Cardiac septum (tissue), 1 donor: ENCODE results near the gene NOMO2. TPM values are rescaled to one million over a fixed set of nuclear protein-coding genes. Genes with fewer than 3 reads are reported as not detected.
"Not testable (repeated sequence)": the region's sequence is repeated elsewhere in the genome, so short reads cannot be mapped to it uniquely, and the experiment has no call there.

Experiments
- DNase-seq: peaks from one replicate; pipeline ENCODE4 v3.0.0-alpha.2; 2020; ENCODE audit warnings: low spot score
- intact Hi-C: fragments of 100-400 bp; cut with DNase I; formaldehyde crosslinking; loops from one replicate; pipeline ENCODE4 v1.14.0; 2022
- long read RNA-seq: library from polyadenylated mRNA; unstranded; transcript quantifications from one replicate; pipeline ENCODE4 v2.0.0, GENCODE V29; 2021
- total RNA-seq: library from RNA; stranded (reverse); fragmentation: NEBNext Ultra II Directional; extraction: Animal tissue kit (Norgen Biotek cat#: 25700); gene quantifications from one replicate; pipeline ENCODE4 v1.2.1, GENCODE V29; 2021
- donor health status: DM: no; HTN: no; CAD: no.

Gene NOMO2, protein sequence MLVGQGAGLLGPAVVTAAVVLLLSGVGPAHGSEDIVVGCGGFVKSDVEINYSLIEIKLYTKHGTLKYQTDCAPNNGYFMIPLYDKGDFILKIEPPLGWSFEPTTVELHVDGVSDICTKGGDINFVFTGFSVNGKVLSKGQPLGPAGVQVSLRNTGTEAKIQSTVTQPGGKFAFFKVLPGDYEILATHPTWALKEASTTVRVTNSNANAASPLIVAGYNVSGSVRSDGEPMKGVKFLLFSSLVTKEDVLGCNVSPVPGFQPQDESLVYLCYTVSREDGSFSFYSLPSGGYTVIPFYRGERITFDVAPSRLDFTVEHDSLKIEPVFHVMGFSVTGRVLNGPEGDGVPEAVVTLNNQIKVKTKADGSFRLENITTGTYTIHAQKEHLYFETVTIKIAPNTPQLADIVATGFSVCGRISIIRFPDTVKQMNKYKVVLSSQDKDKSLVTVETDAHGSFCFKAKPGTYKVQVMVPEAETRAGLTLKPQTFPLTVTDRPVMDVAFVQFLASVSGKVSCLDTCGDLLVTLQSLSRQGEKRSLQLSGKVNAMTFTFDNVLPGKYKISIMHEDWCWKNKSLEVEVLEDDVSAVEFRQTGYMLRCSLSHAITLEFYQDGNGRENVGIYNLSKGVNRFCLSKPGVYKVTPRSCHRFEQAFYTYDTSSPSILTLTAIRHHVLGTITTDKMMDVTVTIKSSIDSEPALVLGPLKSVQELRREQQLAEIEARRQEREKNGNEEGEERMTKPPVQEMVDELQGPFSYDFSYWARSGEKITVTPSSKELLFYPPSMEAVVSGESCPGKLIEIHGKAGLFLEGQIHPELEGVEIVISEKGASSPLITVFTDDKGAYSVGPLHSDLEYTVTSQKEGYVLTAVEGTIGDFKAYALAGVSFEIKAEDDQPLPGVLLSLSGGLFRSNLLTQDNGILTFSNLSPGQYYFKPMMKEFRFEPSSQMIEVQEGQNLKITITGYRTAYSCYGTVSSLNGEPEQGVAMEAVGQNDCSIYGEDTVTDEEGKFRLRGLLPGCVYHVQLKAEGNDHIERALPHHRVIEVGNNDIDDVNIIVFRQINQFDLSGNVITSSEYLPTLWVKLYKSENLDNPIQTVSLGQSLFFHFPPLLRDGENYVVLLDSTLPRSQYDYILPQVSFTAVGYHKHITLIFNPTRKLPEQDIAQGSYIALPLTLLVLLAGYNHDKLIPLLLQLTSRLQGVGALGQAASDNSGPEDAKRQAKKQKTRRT
- total RNA-seq = 143 TPM
- long read RNA-seq, full-length matches to known transcripts = 109 of 171 reads
- long read RNA-seq, partial matches to known transcripts = 52 of 171 reads
- long read RNA-seq, other reads (novel, unspliced or antisense) = 10 of 171 reads

DNA sequence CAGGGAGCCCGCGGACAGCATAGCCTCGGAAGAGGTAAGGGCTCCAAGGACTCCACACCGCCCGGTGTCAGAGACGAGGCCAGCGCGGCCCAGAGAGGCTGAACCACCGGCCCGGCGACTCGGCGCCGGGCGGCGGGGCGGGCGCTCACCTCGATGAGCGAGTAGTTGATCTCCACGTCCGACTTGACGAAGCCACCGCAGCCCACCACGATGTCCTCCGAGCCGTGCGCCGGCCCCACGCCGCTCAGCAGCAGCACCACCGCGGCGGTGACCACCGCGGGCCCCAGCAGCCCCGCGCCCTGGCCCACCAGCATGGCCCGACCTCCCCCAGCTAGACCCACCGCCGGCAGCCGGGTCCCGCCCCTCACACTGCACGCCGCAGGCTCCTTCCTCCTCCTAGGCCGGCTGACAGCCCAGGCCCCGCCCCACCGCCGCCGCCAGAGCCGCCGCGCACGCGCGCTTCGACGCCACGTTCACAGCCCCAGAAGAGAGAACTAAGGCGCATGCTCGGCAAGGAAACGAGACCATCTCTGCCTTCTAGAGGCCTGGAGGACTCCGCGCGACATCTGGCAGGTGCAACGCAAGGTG is at the start of gene NOMO2:
Gene NOMO2 (minus strand): TSS at position 371 of the 588 bp plus-strand sequence. CDS start 57 bp downstream, at position 314.
- intact Hi-C loops = not testable (repeated sequence)
- peak; percentile 97 for DNase-seq

GRCh38 chr16:18610147-18610803 is 48.4 kb upstream of the NOMO2 start:
- DNase-seq, intact Hi-C loops: not testable (repeated sequence)

DNA sequence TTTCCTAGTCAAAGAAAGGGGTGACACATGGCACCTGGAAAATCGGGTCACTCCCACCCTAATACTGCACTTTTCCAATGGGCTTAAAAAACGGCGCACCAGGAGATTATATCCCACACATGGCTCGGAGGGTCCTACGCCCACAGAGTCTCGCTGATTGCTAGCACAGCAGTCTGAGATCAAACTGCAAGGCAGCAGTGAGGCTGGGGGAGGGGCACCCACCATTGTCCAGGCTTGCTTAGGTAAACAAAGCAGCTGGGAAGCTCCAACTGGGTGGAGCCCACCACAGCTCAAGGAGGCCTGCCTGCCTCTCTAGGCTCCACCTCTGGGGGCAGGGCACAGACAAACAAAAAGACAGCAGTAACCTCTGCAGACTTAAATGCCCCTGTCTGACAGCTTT is 46.4 kb upstream of the NOMO2 start:
- intact Hi-C loops, DNase-seq: not testable (repeated sequence)

GRCh38 chr16:18603572-18604246 is 41.8 kb upstream of the NOMO2 start:
- DNase-seq, intact Hi-C loops: not testable (repeated sequence)

GRCh38 chr16:18598582-18598981 is 36.7 kb upstream of the NOMO2 start:
- intact Hi-C loops, DNase-seq: not testable (repeated sequence)

DNA sequence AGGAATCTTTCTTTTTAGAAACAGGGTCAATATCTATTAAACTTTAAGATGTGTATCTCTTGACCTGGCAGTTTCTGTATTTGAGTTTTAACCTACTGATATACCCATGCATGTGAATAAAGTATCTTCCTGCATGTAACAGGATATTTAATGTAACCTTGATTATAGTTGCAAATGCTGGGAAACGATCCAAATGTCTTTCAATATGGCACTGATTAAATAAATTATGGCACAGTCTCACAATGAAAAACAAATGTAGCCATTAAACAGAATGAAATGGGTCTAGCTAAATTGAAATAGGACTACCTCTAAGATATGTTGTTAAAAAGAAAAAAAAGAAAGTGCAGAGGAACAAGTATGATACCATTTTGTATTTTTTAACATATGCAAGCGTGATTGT is 35.8 kb upstream of the NOMO2 start:
- not testable (repeated sequence) for DNase-seq

DNA sequence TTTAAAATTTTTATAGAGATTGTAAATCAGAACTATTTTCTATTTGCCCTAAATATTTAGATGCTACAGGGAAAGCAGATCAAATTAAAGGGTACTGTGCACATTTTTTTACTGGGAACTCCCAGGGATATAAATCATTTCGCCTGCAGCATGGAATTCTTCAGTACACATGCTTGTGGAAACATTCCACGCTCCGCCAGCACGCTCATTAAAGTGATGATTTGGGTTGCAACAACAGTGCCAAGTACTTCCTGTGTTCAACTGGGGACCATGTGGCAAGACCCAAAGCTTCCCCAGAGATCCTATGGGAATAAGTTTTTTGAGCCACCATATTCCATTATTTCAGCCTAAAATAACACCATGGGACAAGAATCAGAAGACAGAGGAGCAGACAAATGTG is 35.4 kb upstream of the NOMO2 start:
- intact Hi-C loops, DNase-seq: not testable (repeated sequence)

More for the DNA sequence above, 35.8 kb upstream of the NOMO2 start:
- intact Hi-C loops = not testable (repeated sequence)

DNA sequence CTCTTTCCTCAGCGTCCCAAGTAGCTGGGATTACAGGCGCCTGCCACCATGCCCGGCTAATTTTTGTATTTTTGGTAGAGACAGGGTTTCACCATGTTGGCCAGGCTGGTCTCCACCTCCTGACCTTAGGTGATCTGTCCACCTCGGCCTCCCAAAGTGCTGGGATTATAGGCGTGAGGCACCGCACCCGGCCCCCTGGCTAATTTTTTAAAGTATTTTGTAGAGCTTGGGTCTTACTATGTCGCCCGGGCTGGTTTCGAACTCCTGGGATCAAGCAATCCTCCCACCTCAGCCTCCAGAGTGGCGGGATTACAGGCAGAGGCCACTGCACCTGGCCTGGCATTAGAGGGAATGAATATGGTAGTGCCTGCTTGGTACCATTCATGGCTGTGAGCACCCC is 33.9 kb upstream of the NOMO2 start:
- intact Hi-C loops, DNase-seq: not testable (repeated sequence)

DNA sequence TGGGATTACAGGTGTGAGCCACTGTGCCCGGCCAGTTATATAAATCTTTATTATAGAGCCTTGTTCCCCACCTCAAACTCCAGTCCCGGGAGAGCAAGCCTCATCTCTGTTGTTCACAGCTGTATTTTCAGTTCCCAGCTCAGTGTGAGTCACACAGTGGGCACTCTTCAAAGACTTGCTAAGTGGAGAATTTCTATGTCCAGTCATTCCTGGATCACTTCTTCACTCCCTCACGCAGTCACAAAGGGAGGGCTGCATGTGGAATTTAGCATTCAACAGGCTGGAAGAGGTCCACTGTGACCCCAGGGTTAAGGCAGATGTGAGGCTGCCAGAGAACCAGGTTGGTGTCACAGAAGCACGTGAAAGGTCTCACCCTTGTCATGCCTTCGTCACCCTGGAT is 33.0 kb upstream of the NOMO2 start:
- intact Hi-C loops, DNase-seq: not testable (repeated sequence)

GRCh38 chr16:18593904-18594303 is 32.0 kb upstream of the NOMO2 start:
- DNase-seq, intact Hi-C loops: not testable (repeated sequence)

DNA sequence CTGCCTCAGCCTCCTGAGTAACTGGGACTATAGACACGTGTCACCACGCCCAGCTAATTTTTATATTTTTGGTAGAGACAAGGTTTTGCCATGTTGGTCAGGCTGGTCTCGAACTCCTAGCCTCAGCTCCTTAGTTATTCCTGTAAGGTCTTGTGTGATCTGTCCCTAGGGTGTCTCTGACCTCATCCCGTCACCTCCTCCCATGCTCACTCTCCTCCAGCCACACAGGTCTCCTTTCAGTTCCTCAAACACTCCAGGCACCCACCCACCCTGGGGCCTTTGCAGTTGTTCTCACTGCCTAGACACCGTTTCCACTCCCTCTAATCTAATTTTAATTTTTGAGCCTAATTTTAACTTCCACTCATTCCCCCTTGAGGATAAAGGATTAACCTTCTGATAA is 31.1 kb upstream of the NOMO2 start:
- intact Hi-C loops, DNase-seq: not testable (repeated sequence)

GRCh38 chr16:18591908-18592307 is 30.0 kb upstream of the NOMO2 start:
- intact Hi-C loops, DNase-seq: not testable (repeated sequence)

GRCh38 chr16:18591441-18591840 is 29.5 kb upstream of the NOMO2 start:
- DNase-seq, intact Hi-C loops: not testable (repeated sequence)

GRCh38 chr16:18589806-18590205 is 27.9 kb upstream of the NOMO2 start:
- intact Hi-C loops, DNase-seq: not testable (repeated sequence)

DNA sequence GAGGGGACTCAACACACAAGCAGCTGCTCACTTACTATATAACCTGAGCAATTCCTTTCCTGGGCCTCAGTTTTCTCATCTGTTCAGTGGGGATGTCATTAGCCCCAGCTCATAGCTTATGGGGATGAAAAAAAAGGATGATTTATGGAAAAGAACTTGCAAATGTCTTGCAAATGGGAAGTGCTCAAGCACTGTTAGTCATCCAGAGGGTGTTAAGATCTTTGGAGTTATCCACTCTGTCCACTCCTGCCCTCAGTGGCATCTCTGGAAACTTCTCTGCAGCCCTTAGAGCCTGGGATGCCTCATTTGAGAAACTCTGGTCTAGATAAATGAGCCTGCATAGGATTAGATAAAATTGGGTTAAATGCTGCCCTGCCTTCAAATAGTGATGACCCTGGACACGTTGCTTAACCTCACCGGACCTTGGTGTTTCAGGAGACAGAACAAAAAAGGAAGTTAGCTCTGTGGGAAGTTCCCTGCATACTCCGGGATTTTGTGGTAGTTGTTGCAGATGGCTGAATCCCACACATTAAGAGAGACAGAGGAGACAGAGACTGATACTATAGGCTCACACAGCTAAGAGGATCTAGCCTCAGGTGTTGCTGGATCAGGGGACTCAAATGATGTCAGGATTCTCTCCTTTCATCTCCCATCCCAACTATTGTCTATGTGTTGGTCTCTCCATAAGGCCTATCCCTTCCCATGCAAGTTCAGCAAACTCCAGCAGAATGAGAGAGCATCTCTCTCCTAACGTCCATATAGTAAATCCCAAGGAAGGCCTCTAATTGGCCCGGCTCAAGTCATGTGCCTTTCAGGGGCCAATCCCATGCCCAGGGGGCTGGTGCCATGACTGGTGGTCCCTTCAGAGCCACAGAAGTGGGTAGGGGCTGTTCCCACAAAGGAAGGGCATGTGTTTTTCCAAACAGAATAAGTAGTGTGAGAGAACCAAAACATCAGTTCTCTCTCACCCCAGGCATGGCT is 25.0 kb upstream of the NOMO2 start:
- DNase-seq, intact Hi-C loops: not testable (repeated sequence)

- DNase-seq, intact Hi-C loops: not testable (repeated sequence)
Observed at GRCh38 chr16:18585789-18586188, 23.9 kb upstream of the NOMO2 start.

DNA sequence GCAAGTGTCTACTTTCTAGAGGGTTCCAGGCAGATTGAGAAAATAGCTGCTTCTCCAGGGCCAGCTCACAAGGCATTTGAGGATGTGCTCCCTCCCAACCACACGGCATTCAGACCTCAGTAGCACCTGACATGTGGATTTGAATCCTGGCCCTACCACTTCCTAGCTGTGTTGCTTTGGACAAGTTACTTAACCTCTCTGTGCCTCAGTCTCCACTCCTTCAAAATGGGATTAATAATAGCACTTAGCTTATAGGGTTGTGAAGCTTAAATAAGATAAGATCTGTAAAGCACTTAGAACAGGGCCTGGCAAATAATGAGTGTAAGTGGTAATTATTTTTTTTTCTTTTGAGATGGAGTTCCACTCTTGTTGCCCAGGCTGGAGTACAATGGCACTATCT is 21.0 kb upstream of the NOMO2 start:
- DNase-seq = no peak
- intact Hi-C loops = no loop called here
